ENCODE measurements around the gene ZNF473.

The ZNF473 gene

DNA sequence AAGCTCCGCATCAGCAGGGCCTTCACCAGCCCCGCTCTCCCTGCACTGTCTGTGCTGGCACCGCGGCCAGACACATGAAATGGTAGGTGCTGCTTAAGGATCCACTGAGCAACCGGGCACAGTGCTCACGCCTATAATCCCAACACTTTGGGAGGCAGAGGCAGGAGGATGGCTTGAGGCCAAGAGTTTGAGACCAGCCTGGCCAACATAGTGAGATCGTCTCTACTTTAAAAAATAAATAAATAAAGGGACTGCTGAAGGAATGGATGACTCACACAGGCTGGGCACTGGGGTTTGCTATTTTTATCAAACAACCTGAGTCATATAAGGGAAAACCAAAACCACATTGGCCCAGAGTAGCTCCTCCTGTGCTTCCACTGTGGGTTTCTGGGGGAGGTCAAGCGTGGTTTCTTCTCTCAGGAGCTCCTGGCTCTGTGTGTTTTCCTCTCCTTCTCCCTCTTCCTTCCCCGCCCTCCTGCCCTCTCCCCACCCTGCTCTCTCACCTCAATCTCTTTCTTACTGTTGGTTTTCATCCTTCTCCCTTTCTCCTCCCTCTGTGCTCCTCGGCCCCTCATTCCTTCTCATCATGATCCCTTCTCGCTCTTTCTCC lies 21.9 kb upstream of the ZNF473 start:
- peak; percentile 94 for DNase-seq (ENCODE audit: low spot score)

DNA sequence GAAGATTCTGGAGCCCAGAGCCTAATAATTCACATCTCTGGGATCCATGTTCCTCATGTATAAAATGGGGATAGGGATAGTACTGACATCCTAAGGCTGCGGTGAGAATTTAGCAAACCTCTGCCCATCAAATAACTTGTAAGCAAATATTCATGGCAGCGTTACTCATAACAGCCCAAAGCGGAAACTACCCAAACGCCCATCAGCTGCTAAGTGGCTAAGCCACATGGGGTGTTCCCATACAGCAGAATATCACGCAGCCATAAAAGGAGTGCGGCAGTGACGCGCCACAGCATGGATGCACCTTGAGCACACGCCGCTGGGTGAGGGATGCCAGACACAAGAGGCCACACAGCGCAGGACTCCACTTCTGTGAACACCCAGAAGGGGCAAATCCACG lies 20.4 kb upstream of the ZNF473 start:
- no peak for DNase-seq (ENCODE audit: low spot score)

DNA sequence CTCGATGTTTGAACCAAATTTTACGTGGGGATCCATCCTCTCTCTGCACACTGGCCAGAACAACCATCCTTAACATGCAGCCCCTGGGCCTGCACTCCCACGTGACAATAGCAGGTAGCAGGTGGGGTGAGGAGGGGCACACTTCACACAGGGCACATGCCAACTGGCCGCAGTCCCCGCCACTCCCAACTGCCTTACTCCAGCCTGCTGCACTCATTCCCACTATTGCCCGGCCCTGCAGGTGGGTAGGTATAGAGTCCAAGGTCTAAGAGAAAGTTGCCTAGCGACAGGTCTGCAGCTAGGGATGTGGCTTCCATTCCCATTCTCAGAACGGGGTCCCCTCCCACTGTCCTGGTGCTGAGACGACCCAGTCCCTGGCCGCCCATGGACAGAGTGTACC lies 18.6 kb upstream of the ZNF473 start:
- DNase-seq (ENCODE audit: low spot score) = no peak

DNA sequence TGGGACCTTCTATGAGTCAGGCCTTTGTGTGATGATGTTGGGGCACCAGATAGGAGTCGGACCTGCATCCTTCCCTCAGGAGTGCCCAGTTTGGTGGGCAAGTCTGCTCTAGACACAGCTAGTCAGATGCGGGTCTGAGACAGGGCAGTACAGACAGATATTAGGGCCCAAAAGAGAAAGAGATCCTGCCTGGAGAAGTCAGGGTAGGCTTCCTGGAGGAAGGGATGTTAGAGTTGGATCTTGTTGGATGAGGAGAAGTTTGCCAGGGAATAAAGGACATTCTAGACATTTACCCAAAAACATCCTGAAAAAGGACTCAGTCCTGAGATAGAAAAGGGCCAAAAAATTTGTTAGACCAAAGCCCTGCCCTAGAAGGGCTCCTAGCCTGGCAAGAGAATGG lies 17.9 kb upstream of the ZNF473 start:
- no peak for DNase-seq (ENCODE audit: low spot score)

DNA sequence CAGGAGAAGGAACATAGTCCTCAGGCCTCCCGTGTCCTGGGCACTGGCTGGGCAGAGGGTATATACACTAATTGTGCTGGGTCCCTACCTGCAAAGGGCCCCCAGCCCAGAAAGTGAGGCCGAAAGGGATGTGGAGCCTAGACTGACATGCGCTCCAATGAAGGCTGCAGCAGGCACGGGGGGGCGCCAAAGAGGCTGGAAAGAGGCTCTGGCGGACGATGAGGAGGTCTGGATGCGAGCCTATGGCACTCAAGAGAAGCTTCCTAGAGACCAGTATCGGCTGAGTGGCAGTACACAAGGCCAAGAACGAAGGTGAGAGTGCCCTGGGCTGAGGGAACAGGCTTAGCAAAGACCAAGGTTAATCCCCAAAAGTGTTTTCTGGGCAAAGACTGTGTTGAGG lies 17.3 kb upstream of the ZNF473 start:
- DNase-seq (ENCODE audit: low spot score) = no peak

DNA sequence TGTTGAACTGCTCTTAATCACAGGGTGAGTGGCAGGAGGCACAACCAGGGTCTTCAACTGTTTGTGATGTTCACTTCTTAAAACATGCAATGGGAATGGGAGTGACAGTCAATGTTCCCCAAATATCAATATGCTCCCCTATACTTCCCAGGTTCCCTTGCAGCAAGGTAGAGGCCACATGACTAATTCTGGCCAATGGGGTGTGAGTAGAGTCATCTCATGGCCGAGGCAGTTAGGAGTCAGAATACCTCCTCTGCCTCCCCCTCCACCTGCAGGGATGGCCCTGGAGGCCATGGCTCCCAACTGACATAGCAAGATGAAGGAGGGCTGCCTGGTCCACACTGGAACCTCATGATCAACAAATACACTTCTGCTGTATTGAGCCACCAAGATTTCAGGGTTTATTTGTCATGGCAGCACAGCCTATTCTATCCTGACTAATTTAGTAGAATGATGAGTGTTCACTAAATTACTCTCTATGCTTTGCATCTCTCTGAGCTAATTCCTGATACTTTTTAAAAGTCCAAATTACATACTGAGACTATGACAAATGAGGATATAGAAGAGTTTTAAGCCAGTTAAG lies 9.5 kb upstream of the ZNF473 start:
- no peak for DNase-seq (ENCODE audit: low spot score)

DNA sequence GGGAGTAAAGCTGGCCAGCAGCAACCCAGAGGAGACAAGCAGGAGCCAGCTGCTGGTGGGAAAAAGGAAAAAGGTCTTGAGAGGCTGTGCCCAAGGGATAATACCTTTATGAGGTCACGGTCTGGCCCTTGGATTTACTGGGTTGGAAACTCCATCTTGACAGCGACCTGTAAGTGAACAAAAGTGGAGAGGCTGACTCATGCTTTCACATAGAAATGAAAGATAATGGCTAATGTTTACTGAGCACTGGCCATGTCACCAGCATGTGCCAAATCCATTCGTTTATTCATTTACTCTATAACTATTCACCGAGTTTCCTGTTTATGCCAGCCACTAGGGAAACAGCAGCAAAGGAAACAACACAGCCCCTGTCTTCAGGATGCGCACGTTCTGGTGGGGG lies 5.3 kb upstream of the ZNF473 start:
- no peak for DNase-seq (ENCODE audit: low spot score)

DNA sequence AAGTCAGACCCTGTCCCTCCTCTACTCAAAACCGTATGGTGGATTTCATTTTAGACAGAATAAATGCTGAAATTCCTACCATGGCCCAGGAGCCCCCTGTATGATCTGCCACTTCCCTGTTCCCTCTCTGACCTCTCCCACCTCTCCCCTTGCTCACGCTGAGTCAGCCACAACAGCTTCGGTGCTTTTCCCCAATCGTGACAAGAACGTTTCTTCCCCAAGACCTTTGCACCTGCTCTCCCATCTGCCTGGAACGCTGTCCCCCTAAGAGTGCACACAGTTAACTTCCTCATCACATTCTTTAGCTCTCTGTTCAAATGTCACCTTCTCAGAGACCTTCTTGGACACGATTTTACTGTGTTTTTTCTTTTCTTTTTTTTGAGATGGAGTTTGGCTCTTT lies 3.0 kb upstream of the ZNF473 start:
- DNase-seq (ENCODE audit: low spot score) = no peak

DNA sequence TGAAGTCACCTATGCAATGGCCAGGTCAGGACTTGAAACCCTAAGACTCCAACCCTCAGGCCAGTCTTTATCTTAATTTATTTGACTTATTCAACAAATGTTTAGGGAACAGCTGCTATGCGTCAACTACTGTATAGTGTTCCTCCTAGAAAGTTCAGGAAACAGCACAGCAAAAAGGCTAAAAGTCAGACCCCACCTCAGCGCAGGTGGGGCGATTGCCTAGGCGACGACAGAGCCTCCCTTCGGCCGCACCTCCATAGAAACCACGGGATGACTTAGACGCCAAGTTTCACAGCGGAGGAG lies 1.1 kb upstream of the ZNF473 start:
- DNase-seq (ENCODE audit: low spot score) = no peak

DNA sequence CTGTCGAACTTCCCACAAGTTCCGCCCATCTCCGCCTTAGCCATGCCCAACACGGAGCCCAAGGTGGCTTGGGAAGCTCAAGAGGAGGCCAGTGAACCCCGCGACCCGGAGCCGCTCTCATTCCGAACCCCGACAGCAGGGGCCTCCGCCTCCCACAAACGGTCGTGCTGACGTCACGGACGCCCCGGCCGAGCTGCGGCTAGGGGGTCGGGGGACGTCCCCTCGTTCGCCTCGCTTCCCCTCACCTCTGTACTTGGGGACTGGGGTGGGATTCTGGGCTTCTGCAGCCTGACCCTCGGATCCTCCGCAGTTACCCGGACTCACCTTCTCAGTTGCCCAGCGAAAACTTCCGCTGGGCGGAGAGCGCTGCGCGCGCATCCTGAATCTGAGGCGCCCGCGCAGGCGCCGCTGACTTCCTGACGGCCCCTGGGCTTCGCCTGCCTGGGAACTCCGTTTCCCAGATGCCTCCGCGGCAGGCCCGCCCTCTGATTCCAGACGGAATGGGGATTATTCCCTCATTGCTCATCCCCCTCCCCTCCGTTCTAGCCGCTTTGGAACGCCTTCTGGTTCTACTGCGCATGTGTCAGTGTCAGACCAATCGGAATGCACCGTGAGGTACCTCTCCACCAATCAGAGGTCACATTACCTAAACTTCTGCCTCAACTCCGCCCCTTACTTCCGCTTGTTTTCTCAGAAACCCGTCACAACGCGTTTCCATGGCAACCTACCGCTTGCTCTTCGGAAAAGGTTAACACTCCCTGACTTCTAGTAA lies 597 bp upstream of the ZNF473 start, which contains the start of gene VRK3:
TSS of gene VRK3 (minus strand) at position 351 of the 772 bp plus-strand sequence. CDS start 9,210 bp downstream, outside the sequence.
- peak; percentile 100 for DNase-seq (ENCODE audit: low spot score)

DNA sequence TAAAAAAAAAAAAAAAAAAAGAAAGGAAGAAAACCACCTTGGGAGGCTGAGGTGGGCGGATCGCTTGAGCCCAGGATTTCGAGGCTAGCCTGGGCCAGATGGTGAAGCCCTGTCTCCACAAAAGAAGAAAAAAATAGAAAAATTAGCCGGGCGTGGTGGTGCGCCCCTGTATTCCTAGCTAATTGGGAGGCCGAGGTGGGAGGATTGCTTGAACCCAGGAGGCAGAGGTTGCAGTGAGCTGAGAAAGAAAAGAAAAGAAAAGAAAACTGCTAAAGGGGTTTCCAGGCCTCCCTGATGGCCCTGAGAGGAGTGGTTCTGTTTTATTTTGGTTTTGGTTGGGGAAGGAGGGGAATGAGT lies 723 bp downstream of the ZNF473 start:
- no peak for DNase-seq (ENCODE audit: low spot score)

DNA sequence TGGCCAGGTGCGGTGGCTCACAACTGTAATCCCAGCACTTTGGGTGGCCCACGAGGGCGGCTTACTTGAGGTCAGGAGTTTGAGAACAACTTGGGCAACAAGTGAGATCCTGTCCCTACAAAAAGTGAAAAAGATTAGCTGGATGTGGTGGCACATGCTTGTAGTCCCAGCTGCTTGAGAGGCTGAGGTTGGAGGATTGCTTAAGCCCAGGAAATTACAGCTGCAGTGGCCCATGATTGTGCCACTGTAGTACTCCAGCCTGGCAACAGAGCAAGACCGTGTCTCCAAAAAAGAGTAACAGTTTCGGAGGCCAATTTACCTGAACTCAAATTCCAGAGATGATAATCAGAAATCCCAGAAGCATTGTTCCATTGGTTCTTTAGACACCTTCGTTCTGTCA lies 4.4 kb downstream of the ZNF473 start:
- no peak for DNase-seq (ENCODE audit: low spot score)

DNA sequence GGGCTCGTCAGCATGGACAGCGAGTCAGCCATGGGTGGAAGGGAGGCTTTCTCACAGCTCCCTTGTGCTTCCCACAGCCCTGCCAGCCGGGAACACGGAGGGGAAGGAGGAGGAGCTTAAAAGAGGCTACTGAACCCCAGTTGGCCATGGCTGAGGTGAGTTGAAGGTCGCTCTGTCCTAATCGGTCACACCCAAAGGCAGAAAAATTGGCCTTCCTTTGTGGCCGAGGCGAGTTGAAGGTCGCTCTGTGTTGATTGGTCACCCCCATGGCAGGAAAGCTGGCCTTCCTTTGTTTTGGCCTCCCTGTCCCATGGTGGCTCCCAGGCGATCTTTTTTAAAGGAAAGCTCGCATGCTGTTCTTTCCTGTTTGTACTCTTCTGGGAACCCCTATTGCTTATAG lies 5.1 kb downstream of the ZNF473 start:
- DNase-seq (ENCODE audit: low spot score) = no peak

DNA sequence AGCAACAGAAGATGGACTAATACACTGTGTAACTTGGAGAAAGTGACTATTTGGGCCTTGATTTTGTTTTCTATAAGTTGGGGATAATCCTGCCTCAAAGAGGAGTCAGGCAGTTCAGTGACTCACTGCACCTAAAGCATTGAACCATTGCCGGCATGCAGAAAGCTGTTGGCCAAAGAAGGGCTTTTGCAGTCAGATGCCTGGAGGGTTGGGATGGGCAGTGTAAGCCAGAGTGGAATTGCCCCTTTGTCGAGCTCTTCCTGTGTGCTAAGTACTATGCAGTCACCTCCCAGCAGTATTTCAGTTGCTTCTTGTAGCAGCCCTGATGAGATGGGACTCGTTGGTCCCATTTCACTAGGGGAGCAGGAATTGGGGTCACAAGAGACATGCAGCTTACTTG lies 11.1 kb downstream of the ZNF473 start:
- DNase-seq (ENCODE audit: low spot score) = no peak

DNA sequence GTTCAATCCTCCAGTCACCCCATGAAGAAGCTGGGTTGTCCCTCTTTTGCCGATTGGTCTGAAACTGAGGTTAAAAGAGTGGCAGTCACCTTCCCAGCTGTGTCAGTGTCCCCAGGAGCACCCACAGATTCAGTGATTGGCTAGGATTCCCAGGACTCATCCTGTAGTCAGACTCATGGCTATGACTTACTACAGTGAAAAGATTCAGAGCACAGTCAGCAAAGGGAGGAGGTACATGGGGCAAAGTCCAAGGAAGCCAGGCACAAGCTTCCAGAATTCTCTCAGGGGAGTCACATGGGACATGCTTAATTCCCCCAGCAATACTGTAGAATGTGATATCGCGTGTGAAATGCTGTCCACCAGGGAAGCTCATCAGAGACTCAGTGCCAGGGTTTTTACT lies 14.2 kb downstream of the ZNF473 start:
- no peak for DNase-seq (ENCODE audit: low spot score)

DNA sequence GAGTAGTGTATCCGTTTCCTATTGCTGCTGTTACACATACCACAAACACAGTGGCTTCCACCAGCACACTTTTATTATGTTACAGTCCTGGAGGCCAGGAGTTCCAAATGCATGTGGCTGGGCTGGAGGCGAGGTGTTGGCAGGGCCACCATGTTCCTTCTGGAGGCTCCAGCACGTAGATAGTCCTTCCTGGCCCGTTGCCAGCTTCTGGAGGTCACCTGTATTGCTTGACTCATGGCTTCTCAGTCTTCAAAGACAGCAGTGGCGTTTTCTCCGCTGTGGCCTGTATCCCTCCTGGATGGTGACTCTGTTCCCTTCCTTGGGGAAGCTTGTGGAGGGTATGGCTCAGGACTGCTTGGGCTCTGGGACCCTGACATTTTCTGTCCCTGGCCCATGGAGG lies 15.2 kb downstream of the ZNF473 start:
- no peak for DNase-seq (ENCODE audit: low spot score)

DNA sequence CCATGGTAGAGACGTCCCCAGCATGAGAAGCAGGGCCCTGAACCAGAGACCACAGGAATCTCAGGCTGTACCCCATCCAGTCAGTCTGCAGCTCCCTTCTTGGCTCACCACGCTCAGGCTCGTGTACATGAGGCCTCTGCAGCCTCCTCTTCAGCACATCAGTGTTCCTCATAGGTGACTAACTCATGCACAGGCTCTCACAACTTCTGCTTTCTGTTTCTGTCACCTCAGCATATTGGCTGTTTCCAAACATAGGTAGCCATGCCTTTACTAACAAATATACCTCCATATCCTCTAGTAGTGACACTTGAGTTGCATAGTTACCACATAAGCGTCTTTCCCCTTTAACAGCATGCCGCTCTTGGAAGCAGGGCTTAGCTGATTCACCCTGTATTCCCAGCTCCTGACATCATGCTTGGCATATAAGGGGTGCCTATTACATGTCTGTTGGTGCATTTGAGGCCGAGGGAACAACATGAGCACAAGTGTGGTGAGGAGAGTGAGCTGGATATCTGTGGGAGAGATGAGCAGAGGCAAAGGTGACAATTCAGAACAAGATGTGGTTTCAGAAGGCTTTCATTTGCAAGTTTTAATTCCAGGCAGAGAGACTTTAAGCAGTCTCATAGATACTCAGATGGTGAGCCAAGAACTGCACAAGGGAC lies 16.7 kb downstream of the ZNF473 start:
- DNase-seq (ENCODE audit: low spot score) = no peak

DNA sequence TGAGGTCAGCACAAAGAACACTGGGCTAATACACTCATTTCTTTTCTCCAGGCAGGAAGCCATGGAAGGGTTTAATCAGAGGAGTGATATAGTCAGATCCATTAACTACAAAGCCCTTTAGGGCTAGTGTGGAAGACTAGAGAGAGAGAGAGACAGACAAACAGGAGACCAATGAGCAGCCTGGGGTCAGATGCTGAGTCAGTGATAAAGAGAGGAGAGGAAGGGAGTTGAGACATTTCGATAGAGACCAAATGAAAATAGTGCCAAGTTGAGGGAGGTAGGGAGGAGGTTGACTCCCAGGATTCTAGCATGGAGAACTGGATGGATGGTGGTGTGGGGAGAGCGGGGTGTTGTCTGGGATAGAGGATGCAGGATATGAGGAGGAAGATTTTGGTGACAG lies 18.2 kb downstream of the ZNF473 start:
- DNase-seq (ENCODE audit: low spot score) = no peak

DNA sequence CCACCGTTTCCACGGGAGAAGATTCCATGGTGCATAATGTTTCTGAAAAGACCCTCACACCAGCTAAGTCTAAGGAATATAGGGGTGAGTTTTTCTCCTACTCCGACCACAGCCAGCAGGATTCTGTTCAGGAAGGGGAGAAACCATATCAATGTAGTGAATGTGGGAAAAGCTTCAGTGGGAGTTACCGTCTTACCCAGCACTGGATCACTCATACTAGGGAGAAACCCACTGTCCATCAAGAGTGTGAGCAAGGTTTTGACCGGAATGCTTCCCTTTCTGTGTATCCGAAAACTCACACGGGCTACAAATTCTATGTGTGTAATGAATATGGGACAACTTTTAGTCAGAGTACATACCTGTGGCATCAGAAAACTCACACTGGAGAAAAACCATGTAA lies 19.1 kb downstream of the ZNF473 start:
- DNase-seq (ENCODE audit: low spot score) = no peak

DNA sequence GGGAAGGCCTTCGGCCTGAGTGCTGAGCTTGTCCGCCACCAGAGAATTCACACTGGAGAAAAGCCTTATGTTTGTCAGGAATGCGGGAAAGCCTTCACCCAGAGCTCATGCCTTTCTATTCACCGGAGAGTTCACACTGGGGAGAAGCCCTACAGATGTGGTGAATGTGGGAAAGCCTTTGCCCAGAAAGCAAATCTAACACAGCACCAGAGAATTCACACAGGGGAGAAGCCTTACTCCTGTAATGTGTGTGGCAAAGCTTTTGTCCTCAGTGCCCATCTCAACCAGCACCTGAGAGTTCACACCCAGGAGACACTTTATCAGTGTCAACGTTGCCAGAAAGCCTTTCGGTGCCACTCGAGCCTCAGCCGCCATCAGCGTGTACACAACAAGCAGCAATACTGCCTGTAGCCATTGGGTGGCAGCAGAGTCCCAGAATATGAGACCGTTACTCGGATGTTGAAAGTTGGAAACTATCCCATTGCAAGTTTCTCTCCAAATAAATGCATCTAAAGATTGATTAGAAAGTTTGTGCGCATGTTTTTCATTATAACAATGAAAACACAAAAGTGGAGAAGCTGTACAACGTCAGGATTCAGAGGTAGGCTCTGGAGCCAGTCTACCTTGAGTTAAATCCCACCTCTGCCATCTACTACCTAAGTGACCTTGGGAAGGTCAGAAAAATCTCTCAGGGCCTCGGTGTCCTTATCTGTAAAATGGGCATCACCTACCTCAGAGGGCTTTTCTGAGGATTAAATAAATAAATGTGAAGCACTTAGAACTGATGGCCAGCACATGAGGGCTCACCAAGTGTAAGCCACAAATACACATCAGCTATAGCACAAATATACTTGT lies 21.1 kb downstream of the ZNF473 start:
- DNase-seq (ENCODE audit: low spot score) = peak; percentile 28

DNA sequence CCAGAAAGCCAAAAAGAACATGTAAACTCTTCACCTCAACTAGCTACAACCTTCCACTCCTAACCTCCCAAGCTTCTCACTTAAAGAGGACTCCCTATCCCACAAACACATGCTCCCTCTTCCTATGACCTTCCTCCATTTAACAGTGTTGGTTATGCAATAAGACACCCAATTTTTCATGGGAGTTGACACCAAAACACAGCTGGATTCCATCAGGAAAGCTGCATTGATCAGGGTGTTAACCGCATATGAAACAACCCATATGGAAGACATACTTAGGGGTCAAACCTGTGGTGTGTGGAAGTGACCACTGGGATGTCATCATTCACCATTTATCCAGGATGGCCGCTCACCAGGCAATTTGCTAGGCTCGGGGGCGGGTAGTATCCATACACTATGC lies 21.9 kb downstream of the ZNF473 start:
- no peak for DNase-seq (ENCODE audit: low spot score)
